Astrocyte (in vitro differentiated cells and primary cell): ENCODE measurements around the gene DNAJC22. TPM values are rescaled to one million over a fixed set of nuclear protein-coding genes. Genes with fewer than 3 reads are reported as not detected.

Experiments
- DNase-seq: peaks from one replicate; pipeline ENCODE4 v3.0.0-alpha.2; 2010; ENCODE audit warnings: low read depth
- FAIRE-seq: peaks from 2 replicates; lab custom pipeline; 2011; peaks lifted over from hg19 to GRCh38; lab: Jason Lieb, UNC
- H2AFZ ChIP-seq: 2 replicates; pipeline ENCODE4 v1.6.0; 2012; ENCODE audit warnings: low read depth, low read length, inconsistent platforms
- H3K27ac ChIP-seq: 2 replicates; pipeline ENCODE4 v1.5.1; 2011; ENCODE audit warnings: low read depth, low read length, inconsistent platforms
- H3K27me3 ChIP-seq: 2 replicates; pipeline ENCODE4 v1.6.0; 2011; ENCODE audit warnings: low read length, inconsistent platforms; ENCODE audit not compliant: insufficient read depth
- H3K36me3 ChIP-seq: 2 replicates; pipeline ENCODE4 v1.5.1; 2011; ENCODE audit warnings: low read length, inconsistent platforms; ENCODE audit not compliant: insufficient read depth
- H3K4me1 ChIP-seq: 2 replicates; pipeline ENCODE4 v1.5.1; 2011; ENCODE audit warnings: low read length, inconsistent platforms; ENCODE audit not compliant: insufficient read depth
- H3K4me2 ChIP-seq: 2 replicates; pipeline ENCODE4 v1.6.0; 2012; ENCODE audit warnings: low read length, inconsistent platforms
- H3K4me3 ChIP-seq: 2 replicates; pipeline ENCODE4 v1.5.1; 2011; ENCODE audit warnings: low read depth, mild to moderate bottlenecking, low read length, inconsistent platforms; ENCODE audit not compliant: insufficient read depth
- H3K79me2 ChIP-seq: 2 replicates; pipeline ENCODE4 v1.6.0; 2012; ENCODE audit warnings: mild to moderate bottlenecking, low read length, inconsistent platforms; ENCODE audit not compliant: insufficient read depth
- H3K9ac ChIP-seq: 2 replicates; pipeline ENCODE4 v1.6.0; 2012; ENCODE audit warnings: mild to moderate bottlenecking, low read length, inconsistent platforms
- H3K9me3 ChIP-seq: 2 replicates; pipeline ENCODE4 v1.5.1; 2012; ENCODE audit warnings: low read depth, mild to moderate bottlenecking, low read length, inconsistent platforms; ENCODE audit not compliant: insufficient read depth
- H4K20me1 ChIP-seq: 2 replicates; pipeline ENCODE4 v1.6.0; 2012; ENCODE audit warnings: low read length, inconsistent platforms; ENCODE audit not compliant: insufficient read depth
- H3K27ac Mint-ChIP-seq: one replicate; pipeline ENCODE4 v1.8.0; 2021; ENCODE audit warnings: mild to moderate bottlenecking, mixed read lengths; ENCODE audit not compliant: unreplicated experiment
- H3K27me3 Mint-ChIP-seq: one replicate; pipeline ENCODE4 v1.8.0; 2021; ENCODE audit warnings: low read depth, mixed read lengths; ENCODE audit not compliant: unreplicated experiment
- H3K36me3 Mint-ChIP-seq: one replicate; pipeline ENCODE4 v1.8.0; 2021; ENCODE audit warnings: low read depth, mixed read lengths; ENCODE audit not compliant: unreplicated experiment
- H3K4me1 Mint-ChIP-seq: one replicate; pipeline ENCODE4 v1.8.0; 2021; ENCODE audit warnings: low read depth, mixed read lengths; ENCODE audit not compliant: unreplicated experiment
- H3K4me3 Mint-ChIP-seq: one replicate; pipeline ENCODE4 v1.8.0; 2021; ENCODE audit warnings: mild to moderate bottlenecking, moderate library complexity, mixed read lengths; ENCODE audit not compliant: unreplicated experiment
- H3K9me3 Mint-ChIP-seq: one replicate; pipeline ENCODE4 v1.8.0; 2021; ENCODE audit warnings: mild to moderate bottlenecking, mixed read lengths; ENCODE audit not compliant: unreplicated experiment
- CTCF ChIP-seq: IDR thresholded peaks from 2 replicates; pipeline ENCODE4 v1.5.1; 2011; ENCODE audit warnings: low read depth, mild to moderate bottlenecking, inconsistent platforms, low read length, moderate library complexity; ENCODE audit not compliant: insufficient read depth
- EZH2 ChIP-seq: IDR thresholded peaks from 2 replicates; pipeline ENCODE4 v1.6.1; 2012; ENCODE audit warnings: mild to moderate bottlenecking, low read length, inconsistent platforms; ENCODE audit not compliant: insufficient read depth
- total RNA-seq: library from RNA; stranded (reverse); gene quantifications from 2 replicates; pipeline ENCODE4 v1.2.1, GENCODE V29; 2021

The DNAJC22 gene
- total RNA-seq, 1 donor from 2014 or later: 0.52 TPM

GRCh38 chr12:49322367-49322707, 24.4 kb upstream of the DNAJC22 start:
- Mint-ChIP-seq H3K9me3 (no peaks in the 10 kb centered on the region), H3K4me3 (peak overlapping the region; percentile 89), H3K36me3 (no peaks in the 10 kb centered on the region), H3K27ac (peak overlapping the region; percentile 35), H3K27me3 (peaks cover 5% of the 10 kb centered on the region), H3K4me1 (peaks cover 4% of the 10 kb centered on the region)
- Histone ChIP-seq H3K4me1 (peaks cover 14% of the 10 kb centered on the region), H3K79me2 (peaks cover 14% of the 10 kb centered on the region), H3K27ac (peak overlapping the region; percentile 60), H2AFZ (peak overlapping the region; percentile 94), H4K20me1 (no peaks in the 10 kb centered on the region), H3K4me2 (peak overlapping the region; percentile 96), H3K27me3 (no peaks in the 10 kb centered on the region), H3K9ac (peak overlapping the region; percentile 89), H3K4me3 (peak overlapping the region; percentile 88), H3K36me3 (peaks cover 4% of the 10 kb centered on the region), H3K9me3 (no peaks in the 10 kb centered on the region)
- DNase-seq: no peak
- TF ChIP-seq EZH2: no peak
- TF ChIP-seq CTCF: no peak
- FAIRE-seq: no peak

- H3K4me3 Mint-ChIP-seq: peak within 1 kb of the TSS; percentile 89
- H3K27ac Mint-ChIP-seq: peak within 1 kb of the TSS; percentile 68
- H3K27me3 ChIP-seq: no peaks in the 10 kb centered on the region
- H3K79me2 ChIP-seq: peaks cover 14% of the 10 kb centered on the region
- peak; percentile 92 for DNase-seq
- H3K4me1 ChIP-seq: peaks cover 14% of the 10 kb centered on the region
- H3K27ac ChIP-seq: peak within 1 kb of the TSS; percentile 61
- peaks cover 5% of the 10 kb centered on the region for H3K27me3 Mint-ChIP-seq
- no peak for TF ChIP-seq CTCF
- TF ChIP-seq EZH2: no peak
- H4K20me1 ChIP-seq: no peaks in the 10 kb centered on the region
- peak within 1 kb of the TSS; percentile 94 for H2AFZ ChIP-seq
- peaks cover 4% of the 10 kb centered on the region for H3K4me1 Mint-ChIP-seq
- H3K9me3 Mint-ChIP-seq: no peaks in the 10 kb centered on the region
- H3K9me3 ChIP-seq: no peaks in the 10 kb centered on the region
- H3K36me3 Mint-ChIP-seq: no peaks in the 10 kb centered on the region
- peak within 1 kb of the TSS; percentile 88 for H3K4me3 ChIP-seq
- peak within 1 kb of the TSS; percentile 96 for H3K4me2 ChIP-seq
- peaks cover 4% of the 10 kb centered on the region for H3K36me3 ChIP-seq
- H3K9ac ChIP-seq: peak within 1 kb of the TSS; percentile 89
- no peak for FAIRE-seq
Measured at GRCh38 chr12:49322708-49323523, 23.8 kb upstream of the DNAJC22 start, which contains the start of gene TROAP. TSS of gene TROAP (plus strand) at chr12:49323255. CDS start at chr12:49323609, 354 bp downstream.
